CD4-positive, alpha-beta T cell treated with Interleukin-17A for 1 hour (primary cell): ENCODE measurements around the gene ITPK1.

Experiments used
- DNase-seq: peaks from one replicate; pipeline ENCODE4 v3.0.0-alpha.2; 2020

ITPK1 gene

DNA sequence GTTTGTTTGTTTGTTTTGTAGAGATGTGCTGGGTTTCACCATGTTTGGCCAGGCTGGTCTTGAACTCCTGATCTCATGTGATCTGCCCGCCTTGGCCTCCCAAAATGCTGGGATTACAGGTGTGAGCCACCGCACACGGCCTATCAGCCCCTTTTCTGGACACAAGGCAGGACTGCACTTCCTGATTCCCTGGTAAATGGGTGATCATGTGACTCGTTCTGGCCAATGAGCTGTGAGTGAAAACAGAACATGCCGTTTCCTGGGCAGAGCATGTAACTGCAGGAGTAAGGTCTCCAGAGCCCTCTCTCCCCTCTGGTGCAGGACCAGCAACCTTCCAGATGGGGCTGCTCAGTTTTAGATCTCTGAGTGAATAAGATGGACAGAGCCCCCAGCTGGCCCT is 92.7 kb downstream of the ITPK1 start:
- DNase-seq = peak; percentile 16

DNA sequence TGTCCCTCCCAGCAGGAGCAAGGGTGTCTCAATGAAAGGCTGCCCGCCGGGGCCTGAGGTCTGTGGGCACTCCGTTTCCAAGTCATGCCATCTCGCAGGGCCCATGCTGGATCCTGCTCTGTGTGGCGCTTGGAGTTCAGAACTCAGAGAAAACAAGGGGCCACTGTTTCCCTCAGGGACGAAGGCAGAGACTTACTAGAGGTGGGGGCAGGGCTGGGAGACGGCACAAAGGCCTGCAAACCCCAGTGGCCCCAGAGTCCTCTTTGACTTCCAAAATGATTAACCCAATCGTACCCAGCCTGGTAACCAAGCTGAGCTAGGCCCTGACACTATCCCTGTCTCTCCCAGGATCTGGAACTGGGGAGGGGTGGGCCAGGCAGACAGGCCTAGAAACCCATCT is 95.8 kb downstream of the ITPK1 start:
- no peak for DNase-seq

DNA sequence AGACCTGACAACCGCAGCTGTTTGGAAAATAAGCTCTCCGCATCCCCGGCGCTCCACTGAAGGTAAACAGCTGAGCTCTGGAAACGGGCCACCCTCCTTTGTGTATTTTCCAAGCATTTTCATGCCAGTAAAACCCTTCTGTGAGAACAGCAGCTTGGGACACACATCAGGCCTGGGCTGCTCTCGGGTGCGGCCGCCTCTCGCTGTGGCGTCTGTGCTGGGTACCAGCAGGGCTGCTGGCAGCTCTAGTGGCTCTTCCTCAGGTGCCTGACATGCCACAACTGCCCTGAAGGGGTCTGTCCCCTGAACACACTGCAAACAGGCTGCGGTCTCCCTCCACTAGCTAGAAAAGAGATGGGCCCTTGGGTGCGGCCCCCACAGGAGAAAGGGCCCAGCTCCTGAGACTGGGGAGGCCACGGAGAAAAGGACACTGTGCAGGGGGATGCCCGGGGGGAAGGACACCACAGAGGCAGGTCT is 96.3 kb downstream of the ITPK1 start:
- no peak for DNase-seq

DNA sequence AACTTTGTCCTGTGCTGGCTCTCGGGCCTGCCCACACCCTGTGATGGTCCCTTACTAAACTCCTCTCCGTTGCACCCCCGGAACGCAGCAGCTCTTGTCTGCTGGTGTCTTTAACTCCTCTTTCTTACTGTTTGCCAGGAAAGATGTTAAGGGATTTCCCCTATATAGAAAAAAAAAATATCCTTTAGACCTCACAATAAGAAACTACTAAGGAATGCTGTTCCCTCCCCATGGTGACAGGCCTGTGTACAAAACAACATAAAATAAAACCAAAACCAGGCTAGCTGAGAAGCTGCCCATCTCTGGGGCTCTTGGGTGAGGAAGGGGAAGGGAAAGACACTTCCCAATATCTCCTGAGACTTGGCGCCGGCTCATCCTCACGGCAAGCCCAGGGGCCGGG is 97.4 kb downstream of the ITPK1 start:
- DNase-seq = no peak

DNA sequence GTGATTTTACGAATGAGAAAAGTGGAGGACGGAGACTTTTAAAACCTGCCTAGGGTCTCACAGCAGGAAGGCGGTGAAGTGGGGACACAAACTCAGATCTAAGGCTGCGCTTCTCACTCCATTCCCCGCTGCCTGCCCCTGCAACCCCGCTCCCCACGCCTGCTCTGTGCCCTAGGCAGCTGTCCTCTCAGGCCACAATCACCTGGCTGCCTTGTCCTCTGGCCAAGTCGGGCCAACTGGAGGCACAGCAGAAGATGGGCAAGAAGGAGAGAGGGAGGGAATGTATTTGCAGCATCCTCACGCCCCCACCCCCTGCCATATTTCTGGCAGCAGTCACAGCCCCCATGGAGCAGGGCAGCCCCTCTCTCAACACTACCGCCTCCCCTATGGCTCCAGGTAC is 97.8 kb downstream of the ITPK1 start:
- no peak for DNase-seq

DNA sequence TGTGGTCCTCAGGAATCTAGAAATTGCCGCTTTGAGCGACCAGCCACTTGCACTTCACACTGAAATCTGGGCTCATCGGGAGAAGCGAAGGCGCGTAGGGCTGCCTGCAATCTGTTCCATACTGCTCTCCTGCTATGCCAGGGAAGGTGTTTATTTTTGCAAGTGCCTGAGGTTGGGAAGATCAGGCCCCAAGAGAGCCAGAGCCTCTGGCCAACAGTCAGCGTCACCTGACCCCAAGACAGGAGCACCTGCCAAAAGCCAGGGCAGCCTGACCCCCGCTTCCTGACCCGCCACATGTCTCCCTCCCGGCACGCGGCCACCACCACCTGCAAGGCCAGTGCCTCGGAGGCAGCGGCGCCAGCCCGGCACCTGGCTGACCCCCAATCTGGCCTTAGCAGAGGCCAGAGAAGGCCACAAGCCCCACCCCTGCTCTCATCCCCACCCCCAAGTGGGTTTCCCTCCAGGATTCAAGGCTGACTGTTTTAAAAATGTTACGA is 98.4 kb downstream of the ITPK1 start:
- DNase-seq = no peak

DNA sequence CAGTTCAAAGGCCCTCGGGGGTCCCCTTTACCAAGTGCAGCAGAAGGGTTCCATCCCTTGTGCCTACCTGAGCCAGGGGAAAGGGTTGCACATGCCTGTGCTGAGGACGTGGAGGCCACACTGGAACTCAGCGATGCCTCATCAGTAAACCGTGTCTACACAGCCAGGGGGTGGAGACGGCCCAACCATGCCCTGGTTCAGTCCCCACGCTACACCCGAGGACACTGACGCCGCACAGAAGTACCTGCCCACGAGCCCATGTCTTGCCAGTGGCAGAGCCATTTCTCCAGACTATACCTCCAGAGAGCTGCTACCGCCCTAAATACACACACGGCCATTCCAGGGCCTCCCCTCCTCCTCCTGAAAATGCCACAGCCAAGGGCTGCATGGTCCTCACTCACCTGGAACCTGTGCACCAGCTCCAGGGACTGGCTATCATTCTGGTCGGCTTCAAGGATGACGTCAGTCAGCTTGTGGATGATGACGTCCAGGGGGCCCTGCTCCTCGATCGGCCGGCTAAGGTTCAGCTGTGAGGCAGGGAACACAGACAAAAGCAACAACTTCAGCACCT is 99.4 kb downstream of the ITPK1 start:
- no peak for DNase-seq

DNA sequence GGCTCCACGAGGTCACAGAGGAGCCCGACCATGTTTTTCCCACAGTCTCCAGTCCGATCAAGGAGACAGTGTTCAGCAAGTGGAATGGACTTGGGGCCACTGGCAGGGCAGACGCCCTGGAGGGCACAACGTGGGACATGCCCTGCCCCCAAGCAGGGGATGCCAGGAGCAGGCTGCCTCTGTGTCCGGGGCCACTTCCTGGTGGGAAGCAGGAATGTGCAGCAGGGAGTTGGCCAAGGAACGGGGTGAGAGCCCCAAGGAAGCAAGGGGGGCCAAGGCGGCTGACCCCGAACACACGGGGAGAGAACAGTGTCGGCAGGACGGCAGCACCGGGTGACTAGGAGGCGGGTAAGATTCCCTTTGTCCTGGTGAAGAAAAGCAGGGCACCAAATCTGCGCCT is 100.2 kb downstream of the ITPK1 start:
- no peak for DNase-seq

DNA sequence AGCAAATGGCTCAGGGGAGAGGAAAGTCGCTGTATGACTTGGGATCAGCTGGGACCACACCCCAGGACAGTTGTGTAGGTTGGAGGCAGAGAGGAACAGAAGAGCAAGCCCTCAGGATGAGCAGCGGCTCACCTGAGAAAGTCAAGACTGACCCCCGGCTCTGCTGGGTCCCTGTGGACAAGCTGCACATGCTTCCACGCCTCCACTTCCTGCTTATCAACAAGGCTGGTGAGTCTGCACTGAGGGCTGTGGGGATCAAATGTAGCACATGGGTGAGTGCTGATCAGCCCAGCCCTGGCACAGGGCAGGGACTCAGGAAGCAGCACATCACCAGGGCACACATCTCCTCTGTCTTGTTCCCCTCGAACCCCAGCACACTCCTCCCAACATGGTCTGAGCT is 100.7 kb downstream of the ITPK1 start:
- DNase-seq = no peak

DNA sequence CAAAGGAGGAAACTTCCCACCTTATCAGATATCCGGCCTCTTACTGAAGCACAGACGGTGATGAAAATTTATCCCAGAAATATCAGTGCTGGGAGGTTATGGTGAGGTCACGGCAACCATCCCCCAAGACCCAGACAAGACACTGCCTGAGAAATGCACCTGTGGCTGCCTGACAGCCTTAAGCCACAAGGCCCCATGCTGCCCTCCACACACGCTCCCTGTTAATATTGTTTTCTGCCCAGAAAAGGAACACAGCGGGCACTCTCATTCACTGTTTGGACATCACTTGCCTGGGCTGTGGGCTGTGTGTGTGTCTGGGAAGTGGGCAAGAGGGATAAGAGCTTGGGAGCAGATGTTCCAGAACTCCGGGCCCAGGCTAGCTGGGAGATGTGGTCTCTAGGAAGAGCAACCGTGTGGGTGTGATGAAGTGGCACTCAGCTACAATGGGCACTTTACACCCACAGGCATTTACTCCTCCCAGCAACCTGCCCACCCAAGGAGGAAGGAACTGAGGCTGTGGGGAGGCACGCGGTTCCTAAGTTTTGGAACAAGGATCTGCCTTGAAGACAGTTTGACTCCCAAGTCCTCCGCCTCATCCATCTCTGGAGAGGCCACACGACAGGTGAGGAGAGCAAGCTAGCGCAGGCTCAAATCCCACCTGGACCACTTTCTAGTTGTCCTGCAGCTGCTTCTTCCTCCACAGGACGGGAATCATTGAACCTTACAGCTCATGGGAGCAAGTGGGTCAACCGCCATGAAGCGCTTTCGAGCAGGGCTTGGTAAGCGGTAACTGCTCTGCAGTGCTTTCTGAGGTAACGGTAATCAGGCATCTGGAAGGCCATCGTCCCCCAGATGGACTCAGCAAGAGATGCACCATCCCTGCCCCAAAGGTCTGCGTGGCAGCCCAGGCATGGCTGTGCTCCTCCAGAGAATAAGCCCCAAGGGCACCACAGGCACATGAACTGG is 101.4 kb downstream of the ITPK1 start:
- no peak for DNase-seq

DNA sequence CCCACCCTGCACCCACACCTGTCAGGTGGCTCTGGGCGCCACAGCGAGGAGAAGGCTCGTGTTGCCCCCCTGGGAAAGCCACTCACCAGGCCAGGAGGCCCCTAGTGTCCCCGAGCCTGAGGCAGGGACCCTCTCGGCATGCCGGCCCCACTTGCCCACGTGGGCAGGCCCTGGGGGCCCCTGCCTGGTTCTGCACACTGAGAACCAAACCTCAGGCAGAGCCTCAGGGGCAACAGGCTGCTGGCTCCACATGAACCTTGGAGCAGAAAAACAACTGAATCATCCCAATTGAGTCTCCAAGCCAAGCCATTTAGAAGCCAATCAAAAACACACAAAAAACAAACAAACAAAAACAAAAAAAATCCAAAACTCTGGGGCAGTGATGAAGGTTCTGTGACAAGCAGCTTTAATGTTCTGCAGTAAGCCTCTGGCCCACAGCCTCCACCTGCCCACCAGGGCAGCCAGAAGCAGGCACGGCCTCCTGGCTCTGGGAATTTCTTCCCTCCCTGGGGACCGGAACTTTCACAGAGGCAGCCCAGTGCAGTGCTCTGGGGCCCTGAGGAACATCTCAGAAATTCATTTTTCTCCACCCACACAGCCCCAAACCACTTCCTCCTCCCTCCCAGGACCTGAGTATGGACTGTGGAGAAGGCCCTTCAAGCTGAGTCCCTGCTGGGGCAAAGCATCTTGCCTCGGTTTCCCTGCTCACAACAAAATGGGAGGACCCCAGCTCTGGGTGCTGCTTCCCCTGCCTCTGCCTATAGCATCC is 102.6 kb downstream of the ITPK1 start:
- no peak for DNase-seq

DNA sequence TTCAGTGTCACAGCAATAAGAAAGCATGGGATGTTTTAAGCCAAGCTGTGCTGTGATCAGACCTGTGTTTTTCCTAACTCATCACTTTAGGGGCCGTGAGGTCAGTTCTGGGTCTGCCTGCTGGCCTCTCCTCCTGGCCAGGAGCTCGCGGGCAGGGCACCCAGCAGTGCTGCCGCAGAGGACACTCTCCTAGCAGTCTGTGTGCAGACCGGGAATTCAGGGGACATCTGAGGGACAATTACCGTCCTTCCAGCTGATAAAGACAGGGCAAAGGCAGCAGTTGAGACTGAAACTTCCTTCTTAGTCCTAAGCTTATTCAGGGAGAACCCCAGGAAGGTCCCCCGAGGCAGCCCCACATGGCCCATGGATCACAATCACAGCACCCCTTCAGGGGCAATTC is 103.2 kb downstream of the ITPK1 start:
- DNase-seq = no peak

DNA sequence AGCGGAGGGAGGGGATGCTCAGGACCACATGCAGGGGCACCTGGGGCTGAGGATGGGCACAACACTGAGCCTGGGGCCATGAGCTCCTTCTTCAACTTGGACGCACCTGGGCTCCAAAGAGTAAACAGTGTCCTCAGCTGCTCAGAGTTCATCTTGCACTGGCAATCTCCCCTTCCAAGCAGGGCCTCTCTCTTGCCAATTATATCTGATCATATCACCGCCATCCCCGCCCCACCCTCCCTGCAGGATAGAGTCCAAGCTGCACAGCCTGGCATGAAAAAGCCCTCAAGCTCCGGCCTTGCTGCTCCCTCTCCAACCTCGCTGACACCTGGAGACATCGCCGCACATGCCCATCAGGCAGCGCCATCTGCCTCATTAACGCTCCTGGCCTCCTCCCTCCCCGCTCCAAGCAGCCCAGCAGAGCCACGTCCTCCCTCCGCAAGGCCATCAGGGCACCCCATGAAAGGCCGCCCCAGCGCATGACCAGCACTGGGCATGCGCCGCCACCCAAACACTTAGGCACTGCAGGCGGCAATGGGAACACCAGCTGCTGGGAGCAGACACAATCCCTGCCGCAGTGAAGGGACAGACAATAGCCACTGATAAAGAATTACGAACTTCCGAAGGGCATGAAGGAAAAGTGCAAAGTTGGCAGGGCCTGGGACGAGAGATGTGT is 103.9 kb downstream of the ITPK1 start:
- DNase-seq = no peak

DNA sequence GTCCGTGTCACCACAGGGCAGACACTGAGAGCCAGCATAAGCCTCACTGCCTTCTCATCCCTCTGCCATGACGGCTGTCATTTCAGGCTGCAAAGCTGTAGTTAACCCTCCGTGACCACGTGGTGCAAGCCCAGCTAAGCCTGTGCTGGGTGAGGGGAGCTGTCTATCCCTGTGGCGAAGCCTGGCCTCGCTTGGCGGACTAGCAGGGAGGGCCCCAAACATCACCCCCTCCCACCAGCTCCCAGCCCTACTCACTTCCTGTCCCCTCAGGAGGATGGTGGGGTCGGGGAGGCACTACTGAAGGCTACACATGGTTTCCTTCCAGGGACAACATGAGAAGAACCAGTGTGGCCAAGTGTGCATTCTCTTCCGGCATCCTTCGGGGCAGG is 104.6 kb downstream of the ITPK1 start:
- DNase-seq = no peak

DNA sequence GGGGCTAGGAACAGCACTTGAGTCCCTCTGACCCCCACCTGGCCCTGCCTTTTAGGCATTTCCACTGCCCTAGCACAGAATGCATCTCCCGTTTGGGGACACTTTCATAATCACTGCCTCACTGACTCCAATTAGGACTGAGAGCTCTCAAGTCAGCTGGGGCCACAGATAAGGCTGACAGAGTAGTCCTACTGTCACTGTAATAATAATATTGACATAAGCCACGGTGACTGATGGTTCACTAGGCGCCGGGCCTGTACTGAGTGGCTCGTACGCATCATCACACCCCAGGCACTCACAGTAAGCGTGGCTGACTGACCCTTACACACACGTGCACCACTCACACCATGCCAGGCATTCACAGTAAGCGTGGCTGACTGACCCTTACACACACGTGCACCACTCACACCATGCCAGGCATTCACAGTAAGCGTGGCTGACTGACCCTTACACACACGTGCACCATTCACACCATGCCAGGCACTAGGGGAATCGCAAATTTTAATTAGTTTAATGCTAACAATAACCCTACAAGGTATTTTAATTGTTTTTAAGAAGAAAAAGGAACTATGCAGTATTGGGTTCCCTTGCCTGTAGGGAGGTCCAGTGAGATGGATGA is 105.1 kb downstream of the ITPK1 start:
- no peak for DNase-seq

DNA sequence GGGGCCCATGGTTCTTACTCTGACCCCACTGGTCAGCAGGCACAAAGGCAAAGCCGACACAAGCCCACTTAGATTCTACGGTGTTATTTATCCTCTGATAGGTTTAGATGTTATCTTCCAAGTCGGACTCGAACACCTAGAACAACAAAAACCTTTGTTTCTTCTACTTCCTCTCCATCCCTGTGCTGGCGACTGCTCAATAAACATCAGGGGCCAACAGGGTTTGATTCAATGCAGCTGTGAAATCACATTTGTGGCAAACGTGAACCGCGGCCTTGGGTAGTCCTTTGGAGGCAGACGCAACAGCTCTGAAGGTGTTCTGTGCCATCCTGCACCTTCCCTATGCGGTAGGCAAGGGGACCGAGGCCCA is 105.6 kb downstream of the ITPK1 start:
- DNase-seq = no peak

DNA sequence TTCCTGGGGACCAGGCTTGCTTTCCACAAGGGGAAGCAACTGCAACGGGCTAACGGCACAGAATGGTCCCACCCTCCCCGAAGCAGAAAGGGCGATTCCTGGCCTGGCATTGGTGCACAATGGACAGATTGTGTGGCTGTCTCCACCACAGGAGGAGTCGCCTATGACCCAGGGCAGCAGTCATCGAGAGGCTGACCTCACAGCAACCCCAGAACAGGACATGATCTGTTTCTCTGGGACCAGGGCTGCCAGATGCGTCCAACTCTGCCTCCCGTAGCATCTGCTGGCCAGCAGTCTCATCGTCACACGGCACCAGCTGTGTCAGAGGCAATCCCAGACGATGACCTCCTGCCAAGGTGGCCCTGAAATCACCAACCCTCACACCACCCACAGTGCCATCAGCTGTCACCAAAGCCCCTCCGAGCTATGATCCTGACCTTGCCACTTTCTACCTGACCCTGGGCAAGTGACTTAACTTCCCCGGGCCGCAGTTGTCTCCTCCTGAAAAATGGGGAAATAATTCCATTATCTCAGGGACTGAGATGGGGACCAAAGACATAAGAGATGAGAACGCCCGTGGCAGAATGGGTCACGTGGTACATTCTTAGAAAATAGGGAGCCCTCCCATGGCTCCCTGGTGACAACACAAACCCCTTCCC is 106.1 kb downstream of the ITPK1 start:
- DNase-seq = no peak

DNA sequence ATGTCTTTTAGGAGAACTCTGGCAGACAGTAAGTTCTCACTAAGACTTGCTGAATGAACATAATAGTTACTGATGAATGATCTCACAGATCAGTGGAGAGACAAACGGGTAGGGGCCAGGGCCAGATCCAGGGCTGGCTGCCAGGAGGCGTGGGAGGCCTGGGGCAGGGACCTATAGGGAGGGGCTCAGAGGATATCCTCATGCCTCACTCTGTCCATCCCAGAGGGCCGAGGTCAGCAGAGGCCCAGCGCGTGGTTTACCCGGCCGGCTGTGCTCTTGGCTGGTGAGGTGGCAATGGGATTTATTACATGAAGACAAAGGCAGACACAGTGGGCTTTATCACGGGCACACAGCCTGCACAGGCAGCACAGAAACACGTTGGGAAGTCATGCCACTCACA is 107.3 kb downstream of the ITPK1 start:
- DNase-seq = no peak

DNA sequence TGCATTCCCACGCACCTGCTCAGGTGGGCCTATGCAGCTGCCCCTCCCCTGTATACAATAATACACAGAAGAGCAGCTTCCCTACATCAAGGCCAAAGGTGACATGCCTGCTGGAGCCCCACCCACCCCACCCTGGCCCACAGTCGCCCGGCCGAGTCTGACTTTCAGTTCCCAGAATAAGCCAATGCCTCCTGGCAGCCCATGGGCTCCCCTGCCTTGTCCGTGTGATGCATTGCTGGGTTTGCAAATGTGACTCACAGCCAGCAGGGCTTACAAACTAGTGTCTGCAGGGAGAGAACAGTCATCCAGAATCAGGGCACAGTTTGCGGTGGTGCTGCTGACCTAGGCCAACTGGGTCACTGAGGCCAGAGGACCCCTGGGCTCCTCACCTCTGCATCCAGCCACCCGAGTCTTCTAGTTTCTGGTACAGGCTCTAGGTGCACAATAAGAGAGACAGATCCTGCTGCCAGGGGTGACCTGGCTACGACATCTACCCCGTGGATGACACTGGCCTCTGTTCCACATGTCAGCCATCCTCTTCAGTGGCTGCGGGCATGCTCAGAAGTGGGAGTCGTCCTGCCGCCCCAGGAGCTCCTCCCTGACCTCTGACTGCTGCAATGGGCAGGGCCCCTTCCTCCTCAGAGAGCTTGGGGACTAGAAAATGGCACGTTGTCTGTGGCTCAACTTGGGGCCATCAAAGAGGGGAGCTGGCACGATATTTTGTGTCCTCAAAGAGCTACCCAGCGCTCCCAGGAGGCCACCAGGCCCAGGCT is 108.3 kb downstream of the ITPK1 start:
- no peak for DNase-seq

DNA sequence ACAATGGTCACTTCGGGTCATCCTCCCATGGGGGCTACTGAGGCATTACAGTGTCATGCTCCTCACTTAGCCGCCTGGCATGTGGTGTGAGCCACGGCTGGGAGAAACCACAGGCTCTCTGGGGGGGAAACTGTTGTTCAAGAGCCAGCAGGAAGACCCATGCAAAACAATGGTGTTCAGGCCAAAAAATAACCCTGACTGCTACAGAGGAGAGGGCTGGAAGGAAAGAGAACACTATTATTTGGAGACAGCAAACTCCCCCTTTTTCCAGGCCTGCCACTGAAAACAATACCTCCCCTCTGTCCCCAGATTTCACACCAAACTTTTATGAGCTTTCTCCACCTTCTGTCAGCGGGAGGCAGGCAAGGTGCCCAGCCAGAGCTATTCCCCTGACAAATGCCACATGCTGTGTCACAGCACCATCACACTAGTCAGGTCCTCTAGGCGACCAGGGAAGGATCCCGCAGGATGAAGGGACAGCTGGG is 109.1 kb downstream of the ITPK1 start:
- no peak for DNase-seq

DNA sequence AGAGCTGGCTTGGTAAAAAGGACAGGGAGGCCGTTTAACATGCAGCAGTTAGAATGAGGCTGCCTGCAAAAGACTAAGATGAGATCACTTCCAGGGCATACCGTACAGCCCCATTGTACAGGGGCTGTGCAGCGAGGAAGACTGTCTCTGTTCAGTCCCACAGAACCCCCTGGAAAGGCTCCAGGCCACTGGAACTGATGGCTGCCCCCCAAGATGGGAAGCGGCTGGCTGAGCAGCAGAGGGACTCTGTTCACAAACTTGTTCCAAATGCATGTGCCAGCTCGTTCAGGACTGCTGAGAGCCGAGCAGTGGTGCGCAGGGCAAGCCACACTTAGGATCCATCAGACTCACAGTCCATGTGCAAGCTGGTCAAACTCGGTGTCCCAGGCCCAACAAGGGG is 109.9 kb downstream of the ITPK1 start:
- DNase-seq = no peak
